GM13976 (cell line): Measurements from ENCODE around the gene PHF23.
A peak's percentile ranks its signal among the peaks of the same experiment; 100 is the strongest.
"Not testable (repeated sequence)": the region's sequence is repeated elsewhere in the genome, so short reads cannot be mapped to it uniquely, and the experiment has no call there.

Experiments used
- DNase-seq: peaks from one replicate; pipeline ENCODE4 v3.0.0; 2012; ENCODE audit warnings: low spot score
- CTCF ChIP-seq: IDR thresholded peaks from 2 replicates; pipeline ENCODE4 v1.5.1; 2012; ENCODE audit warnings: borderline replicate concordance, mild to moderate bottlenecking; ENCODE audit not compliant: insufficient read depth; ENCODE audit errors: extremely low read depth, missing control alignments, control extremely low read depth
- in situ Hi-C: fragments of 300-500 bp; cut with MboI; formaldehyde crosslinking; loops from one replicate; pipeline ENCODE4 v1.12.0; 2022; ENCODE audit warnings: low sequenced_read_pairs, mixed read lengths, inconsistent platforms; ENCODE audit not compliant: unreplicated experiment

PHF23 gene

GRCh38 chr17:7251661-7252175, 12.5 kb upstream of the PHF23 start, which contains the start of gene CTDNEP1:
TSS of gene CTDNEP1 (minus strand) at chr17:7251734. CDS start at chr17:7251296, 438 bp downstream.
- TF ChIP-seq CTCF, result no peak
- in situ Hi-C loops, result no loop called here
- DNase-seq, result peak; percentile 80

- TF ChIP-seq CTCF, result no peak
- DNase-seq, result no peak
- in situ Hi-C loops, result no loop called here
These were observed 11.7 kb upstream of the PHF23 start for GRCh38 chr17:7250695-7251627.

GRCh38 chr17:7249830-7250229, 10.6 kb upstream of the PHF23 start:
- in situ Hi-C loops, result no loop called here
- TF ChIP-seq CTCF, result no peak
- no peak for DNase-seq

- DNase-seq, result no peak
- in situ Hi-C loops, result no loop called here
- no peak for TF ChIP-seq CTCF
These were observed 10.0 kb upstream of the PHF23 start for GRCh38 chr17:7249214-7249613.

- in situ Hi-C loops, result no loop called here
- TF ChIP-seq CTCF, result no peak
- DNase-seq, result no peak
These were observed 9.5 kb upstream of the PHF23 start for GRCh38 chr17:7248796-7249195.

- in situ Hi-C loops, result no loop called here
- no peak for DNase-seq
- no peak for TF ChIP-seq CTCF
These were observed 7.5 kb upstream of the PHF23 start for GRCh38 chr17:7246779-7247178.

GRCh38 chr17:7243838-7244237, 4.6 kb upstream of the PHF23 start:
- in situ Hi-C loops, DNase-seq: not testable (repeated sequence)
